GM12873 (cell line): ENCODE data around the gene RASA3.
A peak's percentile ranks its signal among the peaks of the same experiment; 100 is the strongest.

Source experiments
- TF ChIP-seq, protein P1 (sequence below): IDR thresholded peaks from 2 replicates; pipeline ENCODE4 v1.5.1; 2012; ENCODE audit warnings: low read depth, mild to moderate bottlenecking, moderate library complexity, low read length, control low read depth; ENCODE audit not compliant: insufficient read depth; ENCODE audit errors: missing control alignments

RASA3 gene

DNA sequence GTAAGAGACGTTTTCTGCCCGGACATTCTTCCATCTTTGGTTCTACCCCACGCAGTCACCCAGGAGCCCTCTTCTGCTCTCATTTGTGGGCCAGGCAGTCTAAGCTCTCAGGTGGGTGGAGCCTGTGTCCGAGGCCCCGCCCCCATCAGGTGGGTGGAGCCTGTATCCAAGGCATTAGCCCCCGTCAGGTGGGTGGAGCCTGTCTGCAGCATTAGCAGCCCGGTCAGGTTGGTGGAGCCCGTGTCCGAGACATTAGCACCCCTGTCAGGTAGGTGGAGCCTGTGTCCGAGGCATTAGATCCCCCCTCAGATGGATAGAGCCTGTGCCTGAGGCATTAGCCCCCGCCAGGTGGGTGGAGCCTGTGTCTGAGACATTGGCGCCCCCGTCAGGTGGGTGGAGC lies 113.1 kb downstream of the RASA3 start:
- TF ChIP-seq, protein P1, sequence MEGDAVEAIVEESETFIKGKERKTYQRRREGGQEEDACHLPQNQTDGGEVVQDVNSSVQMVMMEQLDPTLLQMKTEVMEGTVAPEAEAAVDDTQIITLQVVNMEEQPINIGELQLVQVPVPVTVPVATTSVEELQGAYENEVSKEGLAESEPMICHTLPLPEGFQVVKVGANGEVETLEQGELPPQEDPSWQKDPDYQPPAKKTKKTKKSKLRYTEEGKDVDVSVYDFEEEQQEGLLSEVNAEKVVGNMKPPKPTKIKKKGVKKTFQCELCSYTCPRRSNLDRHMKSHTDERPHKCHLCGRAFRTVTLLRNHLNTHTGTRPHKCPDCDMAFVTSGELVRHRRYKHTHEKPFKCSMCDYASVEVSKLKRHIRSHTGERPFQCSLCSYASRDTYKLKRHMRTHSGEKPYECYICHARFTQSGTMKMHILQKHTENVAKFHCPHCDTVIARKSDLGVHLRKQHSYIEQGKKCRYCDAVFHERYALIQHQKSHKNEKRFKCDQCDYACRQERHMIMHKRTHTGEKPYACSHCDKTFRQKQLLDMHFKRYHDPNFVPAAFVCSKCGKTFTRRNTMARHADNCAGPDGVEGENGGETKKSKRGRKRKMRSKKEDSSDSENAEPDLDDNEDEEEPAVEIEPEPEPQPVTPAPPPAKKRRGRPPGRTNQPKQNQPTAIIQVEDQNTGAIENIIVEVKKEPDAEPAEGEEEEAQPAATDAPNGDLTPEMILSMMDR: no peak

DNA sequence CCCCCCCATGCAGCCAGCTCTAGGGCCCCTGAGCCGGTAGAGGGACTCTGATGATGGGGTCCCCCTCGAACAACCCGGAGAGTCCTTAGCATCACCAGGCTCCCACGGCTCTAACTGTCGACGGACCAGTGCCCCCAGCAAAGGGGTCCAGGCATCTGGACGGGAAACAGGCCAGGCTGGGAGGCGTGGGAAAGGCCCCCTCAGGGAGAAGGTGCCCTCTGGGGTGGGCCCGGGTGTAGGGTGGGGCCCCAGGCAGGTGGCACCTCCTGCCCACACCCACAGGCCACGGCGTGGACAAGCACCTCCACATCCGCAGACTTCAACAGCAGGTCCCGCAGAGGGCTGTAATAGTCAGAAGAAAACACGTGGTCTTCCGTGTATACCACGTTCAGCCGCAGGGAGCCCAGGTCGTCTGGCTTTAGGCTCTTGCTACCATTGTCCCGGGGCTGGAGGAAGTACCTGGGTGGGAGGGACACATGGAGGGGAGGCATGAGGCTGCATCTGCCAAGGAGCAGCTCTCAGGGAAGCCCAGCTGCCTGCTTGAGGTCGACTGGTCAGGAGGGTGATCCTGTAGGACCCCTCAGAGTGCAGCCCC lies 113.9 kb downstream of the RASA3 start:
- TF ChIP-seq, protein P1: no peak

DNA sequence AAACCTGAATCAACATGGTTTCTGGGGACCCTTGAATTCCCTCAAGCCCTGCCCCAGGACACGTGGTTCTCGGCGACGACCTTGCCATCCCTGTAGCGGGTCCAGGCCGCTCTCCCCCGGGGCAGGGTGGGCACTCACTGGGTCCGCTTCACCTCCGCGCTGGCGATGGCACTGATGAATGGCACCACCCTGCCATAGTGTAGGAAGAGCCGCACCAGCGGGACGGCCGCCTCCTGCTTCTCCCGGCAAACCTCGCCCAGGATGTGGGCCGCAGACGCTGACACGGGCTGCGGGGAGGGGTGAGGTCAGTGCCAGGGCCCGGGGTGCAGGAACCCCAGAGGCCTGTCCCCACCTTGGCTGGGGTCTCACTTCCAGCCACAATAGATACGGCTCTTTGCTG lies 114.5 kb downstream of the RASA3 start:
- TF ChIP-seq, protein P1: no peak

DNA sequence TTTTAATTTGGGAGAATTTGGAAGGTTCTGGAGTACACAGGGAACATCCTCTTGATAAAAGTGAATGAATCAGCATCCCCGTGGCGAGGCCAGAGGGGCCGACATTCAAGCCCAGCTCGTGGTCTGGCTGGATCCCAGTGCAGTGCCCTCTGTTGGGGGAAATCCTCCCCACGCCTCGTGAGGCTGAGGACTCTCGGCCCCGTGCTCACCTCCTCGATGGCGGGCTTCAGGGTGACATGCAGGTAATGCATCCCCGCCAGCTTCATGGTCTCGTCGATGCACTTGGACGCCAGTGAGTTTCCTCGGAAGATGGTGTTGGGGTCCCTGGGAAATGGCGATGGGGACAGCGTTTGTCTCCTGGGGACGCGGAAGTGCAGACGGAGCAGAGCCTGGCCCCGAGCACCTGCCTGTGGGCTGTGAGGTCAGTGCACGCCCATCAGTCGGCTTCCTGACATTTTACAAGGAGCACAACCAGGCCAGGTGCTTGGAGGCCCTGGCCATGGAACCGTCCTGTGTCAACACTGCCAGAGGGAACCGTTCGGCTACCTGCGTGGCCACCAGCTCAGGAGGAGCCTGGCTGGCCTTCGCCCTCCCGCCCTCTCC lies 115.3 kb downstream of the RASA3 start:
- TF ChIP-seq, protein P1: peak; percentile 27

DNA sequence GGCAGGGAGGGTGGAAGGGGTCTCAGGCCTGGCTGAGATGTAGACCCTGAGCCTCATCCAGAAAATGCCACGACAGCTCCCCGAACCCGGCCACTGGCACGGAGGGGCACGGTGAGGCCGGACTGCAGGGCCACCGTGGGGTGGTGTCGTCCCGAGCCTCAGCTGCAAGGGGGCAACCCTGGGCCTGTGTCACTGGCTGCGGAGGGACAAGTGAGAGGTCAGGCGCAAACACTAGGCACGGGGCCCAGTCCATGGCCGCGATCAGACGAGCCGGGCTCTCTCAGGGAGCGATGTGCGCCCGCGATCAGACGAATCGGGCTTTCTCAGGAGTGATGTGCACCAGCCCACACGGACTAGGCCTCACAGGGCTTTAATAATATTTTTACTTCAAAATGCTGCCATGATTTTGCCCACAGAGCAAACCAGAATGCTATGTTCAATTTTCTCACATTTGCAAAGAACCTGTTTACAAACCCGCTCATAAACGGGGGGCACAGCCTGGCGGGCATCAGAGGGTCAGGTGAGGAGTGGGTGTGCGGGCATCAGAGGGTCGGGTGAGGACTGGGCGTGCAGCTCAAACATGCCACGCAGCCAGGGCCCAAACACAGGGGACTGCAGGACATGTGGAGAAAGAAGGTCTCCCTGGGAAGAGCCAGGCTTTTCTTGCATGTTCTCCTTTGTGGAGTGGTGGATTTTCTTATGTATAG lies 115.9 kb downstream of the RASA3 start:
- TF ChIP-seq, protein P1: no peak

DNA sequence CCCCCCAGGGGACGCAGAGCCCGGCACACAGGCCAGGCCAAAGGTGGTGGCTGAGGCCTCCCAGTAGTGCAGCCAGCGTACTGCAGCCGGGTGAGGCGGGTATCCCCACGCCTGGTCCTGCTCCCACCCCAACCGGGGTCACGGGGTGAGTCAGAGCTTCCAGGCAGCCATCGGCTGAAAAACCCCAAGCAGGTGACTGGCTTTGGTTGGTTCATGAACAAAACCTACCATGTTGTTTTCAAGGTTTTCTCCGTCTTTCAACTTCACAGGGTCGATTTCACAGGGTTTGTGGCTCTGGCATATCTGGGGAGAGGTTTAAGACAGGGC lies 116.5 kb downstream of the RASA3 start:
- TF ChIP-seq, protein P1: no peak

DNA sequence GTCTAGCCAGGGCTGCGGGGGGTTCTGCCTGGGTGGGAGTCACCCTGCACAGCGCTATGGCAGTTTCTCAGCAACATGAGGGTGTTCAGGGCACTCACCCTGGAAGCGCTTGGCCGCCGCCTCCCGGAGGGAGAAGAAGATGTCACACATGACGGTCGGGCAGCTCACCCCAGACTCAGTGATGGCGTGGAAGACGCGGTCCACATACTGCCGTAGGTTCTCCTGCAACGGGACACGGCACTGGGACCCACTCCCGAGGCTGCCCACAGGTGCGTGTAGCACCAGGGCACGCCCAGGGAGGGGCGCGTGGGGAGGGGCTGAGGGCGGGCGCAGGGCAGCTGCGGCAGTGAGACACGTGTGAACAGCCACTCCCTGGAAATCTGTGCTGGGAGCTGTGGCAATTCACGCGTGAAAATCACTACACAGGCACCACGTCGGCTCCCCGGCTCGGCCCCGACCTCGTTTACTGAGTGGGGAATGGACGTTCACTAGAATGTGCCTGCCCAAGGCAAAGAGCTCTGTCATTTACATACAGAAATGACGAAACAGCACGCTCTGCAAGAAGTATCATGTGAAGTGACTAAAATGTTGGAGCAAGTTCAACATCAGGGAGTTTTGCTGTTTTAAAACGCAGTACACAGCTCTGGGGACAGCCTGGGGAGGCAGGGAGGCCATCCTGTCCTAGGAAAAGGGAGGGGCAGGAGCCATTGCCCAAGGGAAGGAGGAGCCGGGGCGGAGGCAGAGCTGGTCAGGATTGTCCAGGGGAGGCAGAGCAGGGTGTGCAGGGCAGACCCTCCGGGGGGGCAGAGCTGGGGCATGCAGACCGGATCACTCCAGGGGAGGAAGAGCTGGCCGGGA lies 117.1 kb downstream of the RASA3 start:
- TF ChIP-seq, protein P1: no peak
